ENCODE data around the gene DALRD3. TPM values are rescaled to one million over a fixed set of nuclear protein-coding genes. Genes with fewer than 3 reads are reported as not detected.

DALRD3 gene
- total and polyA plus RNA-seq, 2 of the 8 experiments (the other 6 are each of a cell fraction or from before 2014, with no cell fraction given): 30.4 to 86.5 TPM

GRCh38 chr3:49022688-49023171, 4.3 kb upstream of the DALRD3 start:
- FAIRE-seq: no peak
- H4K8ac ChIP-seq (ENCODE audit: extremely low read depth, insufficient read depth, low read length): peak overlapping the region; percentile 98; the same call in 1 of the 2 replicates
- H2BK5ac ChIP-seq (ENCODE audit: low read depth, low read length): peak overlapping the region; percentile 94
- CTCF ChIA-PET (ENCODE audit: partially characterized antibody): interaction anchor here (0.9 to 24.3 kb wide), 16 partner anchors 9 to 135 kb away, joined by 3 to 467 read pairs (median 4); partner anchors contain the start of genes P4HTM, QRICH1, USP19 and WDR6
- H3K56ac ChIP-seq (replicated peaks; ENCODE audit: insufficient read length, low read depth, low read length): peak overlapping the region; percentile 88
- H3K27ac ChIP-seq (ENCODE audit: low read depth, low read length): peak overlapping the region; percentile 86
- H3K23me2 ChIP-seq (ENCODE audit: low read depth, low read length): peaks cover 27% of the 10 kb centered on the region
- peaks cover 0 to 19% of the 10 kb centered on the region in 2 experiments; a peak in 1 of 4 replicates for H3K79me2 ChIP-seq (ENCODE audit: control insufficient read depth in 1 of 2, insufficient read depth in 2 of 2, low read length in 2 of 2)
- no peaks in the 10 kb centered on the region; a peak in 1 of 7 replicates for H3K27me3 ChIP-seq (replicated peaks in 1 of 4; ENCODE audit: control insufficient read depth in 3 of 4, extremely low read depth in 1 of 4, insufficient read depth in 3 of 4, low read length in 3 of 4)
- no peak overlapping the region for H3K4ac ChIP-seq (replicated peaks; ENCODE audit: insufficient read length, low read depth, low read length)
- peak overlapping the region; percentile 81 for H4K5ac ChIP-seq (ENCODE audit: insufficient read length, low read depth, low read length)
- H2AK5ac ChIP-seq (ENCODE audit: low read depth, low read length): peak overlapping the region; percentile 11; the same call in 1 of the 2 replicates
- H3K14ac ChIP-seq (ENCODE audit: insufficient read length): no peak overlapping the region
- peak overlapping the region; percentile 84 to 97 (median 95) for H3K4me3 ChIP-seq (ENCODE audit: extremely low read depth in 1 of 4, insufficient read depth in 2 of 4, low read depth in 3 of 4, low read length in 4 of 4)
- TF ChIP-seq POLR2AphosphoS5 (IDR thresholded peaks at IDR 0.05; ENCODE audit: low read depth, low read length) (peak; percentile 72), CEBPB (IDR thresholded peaks at IDR 0.05; ENCODE audit: low read depth, low read length) (no peak), CHD1 (IDR thresholded peaks at IDR 0.05; ENCODE audit: low read depth, low read length) (no peak), POLR2A (IDR thresholded peaks at IDR 0.05; ENCODE audit: control extremely low read depth in 1 of 2, low read depth in 2 of 2, low read length in 2 of 2) (peak in 1 of 2 experiments; percentile 48; a peak in 1 of 3 replicates), SRF (IDR thresholded peaks at IDR 0.05; ENCODE audit: low read depth, low read length) (no peak)
- H2BK12ac ChIP-seq (ENCODE audit: low read depth, low read length): no peak overlapping the region
- H3K23ac ChIP-seq (ENCODE audit: insufficient read length): no peak overlapping the region
- peaks cover 8 to 15% of the 10 kb centered on the region in 2 experiments for H4K20me1 ChIP-seq (replicated peaks in 1 of 2; ENCODE audit: control insufficient read depth in 1 of 2, insufficient read depth in 2 of 2, low read length in 2 of 2)
- H3K9me3 ChIP-seq (ENCODE audit: insufficient read depth in 2 of 2, low read depth in 1 of 2, low read length in 1 of 2): no peaks in the 10 kb centered on the region
- H3K9ac ChIP-seq (replicated peaks in 1 of 4; ENCODE audit: extremely low read depth in 1 of 4, low read depth in 3 of 4, low read length in 3 of 4): peak overlapping the region; percentile 94 to 96 (median 96)
- no peak overlapping the region for H4K91ac ChIP-seq (replicated peaks; ENCODE audit: insufficient read length, low read length)
- peaks cover 0 to 16% (median 9%) of the 10 kb centered on the region in 4 experiments; a peak in 6 of 7 replicates for H3K4me1 ChIP-seq (replicated peaks in 1 of 4; ENCODE audit: control insufficient read depth in 3 of 4, insufficient read depth in 4 of 4, low read length in 3 of 4)
- peak overlapping the region; percentile 96 to 98 for H3K4me2 ChIP-seq (ENCODE audit: insufficient read depth in 1 of 2, low read depth in 2 of 2, low read length in 2 of 2)
- no peak overlapping the region for H3K18ac ChIP-seq (ENCODE audit: extremely low read depth, low read length)
- WGBS, 2 experiments (ENCODE audit: extremely low coverage in 1 of 2, insufficient coverage in 1 of 2, insufficient read length in 1 of 2, insufficient replicate concordance in 2 of 2, low coverage in 1 of 2, low lambda C conversion rate in 2 of 2, missing lambda C conversion rate in 1 of 2): 34% methylated on average over 12 of the region's 12 CpGs; no CpG with 5 or more reads in 1 of the 2 experiments
- no peak overlapping the region for H2BK120ac ChIP-seq (replicated peaks; ENCODE audit: low read depth, low read length)
- DNase-seq (ENCODE audit: low read depth in 1 of 2, low spot score in 2 of 2): no peak
- H3K79me1 ChIP-seq (ENCODE audit: low read depth, low read length): peaks cover 5% of the 10 kb centered on the region
- POLR2A ChIA-PET (ENCODE audit: partially characterized antibody): interaction anchor here (1.0 to 33.9 kb wide), 15 partner anchors 10 to 426 kb away, joined by 3 to 1518 read pairs (median 6); partner anchors contain the start of genes DALRD3, KLHDC8B, LAMB2 and P4HTM
- no peak overlapping the region for H2BK15ac ChIP-seq (ENCODE audit: low read length)
- no peak overlapping the region for H2AFZ ChIP-seq (ENCODE audit: low read length)
- peaks cover 32 to 48% (median 42%) of the 10 kb centered on the region in 4 experiments for H3K36me3 ChIP-seq (ENCODE audit: control insufficient read depth in 2 of 4, insufficient read depth in 4 of 4, low read length in 3 of 4)
- no peak overlapping the region for H2BK20ac ChIP-seq (ENCODE audit: low read length)
